GM18951 (cell line): ENCODE data around the gene KLHDC4.
"Not testable (repeated sequence)": the region's sequence is repeated elsewhere in the genome, so short reads cannot be mapped to it uniquely, and the experiment has no call there.

ENCODE experiments used
- POLR2A ChIP-seq: IDR thresholded peaks from 4 replicates; pipeline ENCODE4 v1.6.1; 2011; ENCODE audit warnings: mild to moderate bottlenecking; ENCODE audit not compliant: insufficient read length, insufficient read depth; ENCODE audit errors: extremely low read depth
- in situ Hi-C: fragments of 300-500 bp; cut with MboI; formaldehyde crosslinking; loops from one replicate; pipeline ENCODE4 v1.12.0; 2022; ENCODE audit warnings: low sequenced_read_pairs, mixed read lengths, inconsistent platforms; ENCODE audit not compliant: unreplicated experiment

The KLHDC4 gene

GRCh38 chr16:87794485-87795078 is 28.8 kb upstream of the KLHDC4 start:
- TF ChIP-seq POLR2A, result no peak
- in situ Hi-C loops, result no loop called here

GRCh38 chr16:87792205-87792565 is 26.4 kb upstream of the KLHDC4 start:
- in situ Hi-C loops, result no loop called here
- TF ChIP-seq POLR2A, result no peak

- TF ChIP-seq POLR2A, result no peak
- in situ Hi-C loops, result no loop called here
These were observed 25.8 kb upstream of the KLHDC4 start for GRCh38 chr16:87791295-87792204.

GRCh38 chr16:87790292-87791100 is 24.7 kb upstream of the KLHDC4 start:
- in situ Hi-C loops, result no loop called here
- no peak for TF ChIP-seq POLR2A

GRCh38 chr16:87789437-87790291 is 23.9 kb upstream of the KLHDC4 start:
- in situ Hi-C loops, result no loop called here
- TF ChIP-seq POLR2A, result no peak

GRCh38 chr16:87788730-87789436 is 23.1 kb upstream of the KLHDC4 start:
- in situ Hi-C loops, result not testable (repeated sequence)

- in situ Hi-C loops, result not testable (repeated sequence)
These were observed 21.8 kb upstream of the KLHDC4 start for GRCh38 chr16:87787451-87788091.

- no peak for TF ChIP-seq POLR2A
- in situ Hi-C loops, result no loop called here
These were observed 19.0 kb upstream of the KLHDC4 start for GRCh38 chr16:87784812-87785211.

GRCh38 chr16:87782033-87782432 is 16.2 kb upstream of the KLHDC4 start:
- in situ Hi-C loops, result no loop called here
- TF ChIP-seq POLR2A, result no peak

GRCh38 chr16:87780385-87780989 is 14.7 kb upstream of the KLHDC4 start:
- in situ Hi-C loops, result no loop called here
- TF ChIP-seq POLR2A, result peak; percentile 19

- in situ Hi-C loops, result loop anchor here (10.0 kb wide), 1 partner anchor 96 kb away; no protein-coding TSS in a partner anchor
- TF ChIP-seq POLR2A, result peak; percentile 29
These were observed 13.2 kb upstream of the KLHDC4 start for GRCh38 chr16:87778830-87779579.
